ENCODE results near the gene HES5. TPM values are rescaled to one million over a fixed set of nuclear protein-coding genes. Genes with fewer than 3 reads are reported as not detected.

The HES5 gene
- total RNA-seq, 2 donors from 2014 or later: 2.7 to 6.2 TPM

DNA sequence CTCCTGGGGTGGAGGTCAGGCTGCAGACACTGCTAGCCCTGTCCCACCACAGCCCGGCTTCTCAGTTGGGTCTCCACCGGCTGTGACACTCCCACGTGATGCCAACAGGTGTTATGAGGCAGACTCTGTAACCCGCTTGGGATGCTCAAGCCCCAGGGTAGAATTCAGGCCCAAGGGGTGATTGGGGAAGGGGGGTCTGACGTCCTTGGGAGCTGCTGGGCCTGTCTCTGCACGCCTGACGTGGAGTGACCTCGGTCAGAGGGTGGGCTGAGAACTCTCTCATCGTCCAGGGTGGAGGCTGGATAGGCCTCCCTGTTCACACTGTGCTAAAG lies 7.7 kb upstream of the HES5 start:
- no peak for DNase-seq
- intact Hi-C loops (cut with DNase I, micrococcal nuclease): no loop called here
- ATAC-seq: no peak

DNA sequence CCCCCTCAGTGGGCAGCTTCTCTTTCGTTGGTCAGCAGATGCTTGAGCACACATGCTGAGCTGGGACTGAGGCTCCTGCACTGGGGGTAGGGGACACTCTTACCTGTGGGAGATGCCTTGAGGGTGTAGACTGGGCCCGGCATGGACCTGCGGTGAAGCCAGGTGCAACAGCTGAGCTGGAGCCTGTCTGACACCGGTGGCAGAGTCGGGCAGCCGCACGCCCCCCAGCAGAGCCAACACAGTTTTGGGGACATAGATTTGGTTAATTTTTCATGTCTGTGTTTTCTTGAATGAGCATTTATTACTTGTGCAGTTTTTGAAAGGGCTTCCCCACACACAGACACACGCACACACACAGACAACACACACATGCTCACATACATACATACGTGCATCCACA lies 5.9 kb upstream of the HES5 start:
- intact Hi-C loops (cut with DNase I, micrococcal nuclease): no loop called here
- no peak for ATAC-seq
- no peak for DNase-seq

DNA sequence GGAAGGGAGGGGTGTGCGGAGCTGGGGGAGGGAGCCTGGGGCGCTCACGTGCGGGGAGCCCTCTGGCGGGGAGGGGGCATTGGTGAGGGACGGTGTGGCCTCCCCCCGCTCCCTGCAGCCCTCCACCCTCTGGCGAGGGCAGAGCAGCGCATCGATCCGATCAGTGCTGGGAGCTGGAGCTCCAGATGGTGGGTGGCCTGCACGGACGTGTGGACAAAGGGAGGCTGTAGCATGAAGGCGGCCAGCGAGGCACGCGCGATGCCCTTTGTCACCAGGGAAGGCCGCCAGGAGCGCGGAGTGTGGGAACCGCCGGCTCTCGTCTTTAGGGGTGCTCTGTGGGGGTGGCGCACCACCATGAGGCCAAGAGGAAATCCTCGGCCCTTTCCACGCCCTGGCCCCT lies 5.4 kb upstream of the HES5 start:
- ATAC-seq: no peak
- intact Hi-C loops (cut with DNase I, micrococcal nuclease): no loop called here
- no peak for DNase-seq

DNA sequence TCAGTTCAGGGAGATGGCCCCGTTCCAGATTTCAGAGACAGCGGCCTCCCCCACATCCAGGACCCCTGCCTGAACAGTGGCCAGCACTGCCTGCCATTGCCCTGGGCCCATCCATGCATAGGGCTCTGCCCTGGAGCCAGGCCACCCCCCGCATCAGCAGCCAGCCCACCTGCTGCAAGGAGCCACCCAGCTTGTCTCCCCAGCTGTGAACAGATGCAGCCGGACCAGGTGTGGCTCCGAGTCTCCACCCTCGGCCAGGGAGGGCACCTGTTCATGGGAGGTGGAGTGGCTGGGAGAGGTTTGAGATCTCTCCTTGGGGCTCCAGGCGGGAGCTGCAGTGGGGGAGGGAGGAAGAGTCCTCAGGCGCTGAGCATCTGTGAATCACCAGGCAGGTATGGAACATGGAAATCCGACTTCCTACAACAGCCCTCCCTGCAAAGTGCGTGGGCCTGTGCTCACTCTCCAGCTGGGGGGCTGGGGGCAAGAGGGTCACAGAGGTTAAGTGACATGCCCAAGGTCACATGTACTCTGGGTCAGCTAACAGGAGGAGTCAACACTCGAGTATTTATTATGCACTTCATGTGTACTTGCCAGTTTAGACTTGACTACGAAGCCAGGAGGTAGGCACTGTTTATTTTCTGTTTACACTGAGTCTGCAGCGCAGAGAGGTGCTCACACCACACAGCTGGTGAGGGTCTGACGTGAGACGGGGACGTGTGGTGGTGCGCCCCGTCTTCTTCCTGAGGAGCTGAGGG lies 4.8 kb upstream of the HES5 start:
- DNase-seq (peak; percentile 73 to 77), ATAC-seq (peak; percentile 55)
- intact Hi-C loops (cut with DNase I, micrococcal nuclease): no loop called here

DNA sequence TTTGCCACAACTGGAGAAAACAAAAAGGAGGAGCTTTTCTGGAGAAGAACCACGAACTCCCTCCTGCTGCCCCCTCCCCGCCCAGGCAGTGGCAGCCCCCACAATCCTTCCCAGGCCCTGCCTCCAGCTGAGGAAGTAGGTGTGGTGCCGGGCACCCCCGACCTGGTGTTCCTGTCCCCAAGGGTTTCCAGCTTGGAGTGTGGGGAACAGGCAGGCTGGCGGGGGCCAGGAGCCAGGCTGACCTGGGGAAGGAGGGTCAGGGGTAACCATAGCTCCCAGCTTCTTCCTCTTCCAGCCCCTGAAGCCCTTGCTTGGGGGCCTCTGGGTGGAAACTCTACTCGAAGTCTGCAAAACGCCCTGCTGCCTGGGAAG lies 4.2 kb upstream of the HES5 start:
- no peak for DNase-seq
- ATAC-seq: no peak
- intact Hi-C loops (cut with DNase I, micrococcal nuclease): no loop called here

DNA sequence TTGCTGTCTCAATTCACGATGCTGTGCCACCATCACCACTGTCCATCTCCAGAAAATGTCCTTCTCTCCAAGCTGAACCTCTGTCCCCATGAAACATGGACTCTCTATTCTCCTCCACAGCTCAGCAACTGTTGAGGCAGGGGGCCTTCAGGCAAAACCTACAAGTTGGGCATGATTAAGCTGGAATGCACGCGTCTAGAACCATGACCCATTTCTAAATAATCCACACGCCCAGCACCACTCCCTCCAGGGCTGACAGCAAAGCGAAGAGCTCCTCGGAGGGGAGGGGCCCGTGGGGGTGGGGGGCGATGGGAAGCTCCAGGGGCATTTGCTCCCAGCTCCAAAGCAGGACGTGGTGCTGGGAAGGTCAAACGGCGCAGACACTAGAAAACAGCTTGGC lies 3.3 kb upstream of the HES5 start:
- no peak for DNase-seq
- intact Hi-C loops (cut with DNase I, micrococcal nuclease): no loop called here
- ATAC-seq: no peak

DNA sequence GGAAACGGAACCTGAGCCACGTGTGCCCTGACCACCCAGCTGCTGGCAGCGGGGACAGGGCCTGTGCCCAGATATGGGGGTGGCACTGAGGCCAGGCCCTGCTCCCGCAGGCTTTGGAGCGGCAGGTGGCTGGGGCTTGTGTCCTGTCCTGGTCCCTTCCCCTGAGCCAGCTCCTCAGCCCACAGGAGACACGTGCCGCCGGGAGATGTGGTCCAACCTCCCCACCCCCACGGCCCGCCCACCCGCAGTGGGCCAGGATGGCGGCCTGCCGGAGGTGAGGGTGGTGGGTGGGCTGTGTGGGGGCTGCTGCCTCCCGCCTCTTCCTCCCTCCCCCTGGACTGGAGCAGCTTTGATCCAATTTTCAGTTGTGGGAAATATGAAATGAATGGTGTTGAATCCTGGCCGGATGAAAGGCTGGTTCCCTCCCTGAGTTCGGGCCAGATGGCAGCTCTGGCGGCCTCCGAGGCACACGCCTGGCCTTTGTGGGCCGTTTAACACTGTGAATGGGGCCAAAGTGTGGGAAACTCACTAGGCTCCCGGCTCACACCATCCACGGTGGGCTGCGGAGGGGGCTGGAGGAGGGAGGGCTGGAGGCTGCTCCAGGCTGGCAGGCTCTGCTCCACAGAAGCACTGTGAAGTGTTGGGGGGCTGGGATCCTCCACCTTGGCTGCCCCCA lies 2.6 kb upstream of the HES5 start:
- intact Hi-C loops (cut with DNase I, micrococcal nuclease): no loop called here
- no peak for ATAC-seq
- DNase-seq: no peak

DNA sequence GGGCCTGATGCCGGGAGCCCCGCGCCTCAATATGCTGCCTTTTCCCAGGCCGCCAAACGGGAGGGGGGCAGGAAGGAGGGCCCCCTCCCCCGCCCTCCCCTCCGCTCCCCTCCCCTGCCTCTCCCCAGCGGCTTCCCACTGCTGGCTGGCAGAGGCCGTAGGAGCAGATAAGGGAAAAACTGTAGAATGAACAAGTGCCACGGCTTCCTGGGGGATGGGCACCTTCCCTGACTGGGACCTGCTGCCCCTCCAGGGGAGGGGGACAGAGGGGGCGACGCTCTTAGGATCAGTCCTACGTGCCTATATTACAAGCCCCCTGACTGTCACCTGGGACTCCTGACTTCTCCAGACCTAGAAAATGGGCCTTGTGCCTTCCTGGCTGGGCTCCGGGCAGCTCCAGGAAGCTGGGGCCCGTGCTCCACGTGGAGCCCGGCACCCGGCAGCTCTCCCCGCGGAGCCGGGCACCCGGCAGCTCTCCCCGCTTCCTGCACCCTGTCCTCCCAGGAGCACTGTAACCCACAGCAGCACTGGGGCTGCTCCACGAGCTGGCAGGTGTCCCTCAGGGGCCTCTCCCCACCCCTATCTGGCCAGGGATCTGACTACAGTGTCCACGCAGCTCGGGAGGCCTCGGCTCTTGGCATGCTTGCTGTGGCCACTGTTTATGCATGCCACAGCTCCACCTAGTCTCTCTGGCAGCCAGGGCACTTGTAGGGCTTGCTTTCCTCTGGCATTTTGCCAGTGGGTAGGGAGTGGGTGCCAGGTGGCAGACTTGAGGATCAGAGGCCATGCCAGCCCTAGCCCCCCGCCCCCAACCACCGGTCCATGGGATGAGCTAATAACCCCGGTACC lies 674 bp upstream of the HES5 start:
- ATAC-seq: peak; percentile 21
- intact Hi-C loops (cut with DNase I, micrococcal nuclease): no loop called here
- peak; percentile 59 to 65 for DNase-seq

DNA sequence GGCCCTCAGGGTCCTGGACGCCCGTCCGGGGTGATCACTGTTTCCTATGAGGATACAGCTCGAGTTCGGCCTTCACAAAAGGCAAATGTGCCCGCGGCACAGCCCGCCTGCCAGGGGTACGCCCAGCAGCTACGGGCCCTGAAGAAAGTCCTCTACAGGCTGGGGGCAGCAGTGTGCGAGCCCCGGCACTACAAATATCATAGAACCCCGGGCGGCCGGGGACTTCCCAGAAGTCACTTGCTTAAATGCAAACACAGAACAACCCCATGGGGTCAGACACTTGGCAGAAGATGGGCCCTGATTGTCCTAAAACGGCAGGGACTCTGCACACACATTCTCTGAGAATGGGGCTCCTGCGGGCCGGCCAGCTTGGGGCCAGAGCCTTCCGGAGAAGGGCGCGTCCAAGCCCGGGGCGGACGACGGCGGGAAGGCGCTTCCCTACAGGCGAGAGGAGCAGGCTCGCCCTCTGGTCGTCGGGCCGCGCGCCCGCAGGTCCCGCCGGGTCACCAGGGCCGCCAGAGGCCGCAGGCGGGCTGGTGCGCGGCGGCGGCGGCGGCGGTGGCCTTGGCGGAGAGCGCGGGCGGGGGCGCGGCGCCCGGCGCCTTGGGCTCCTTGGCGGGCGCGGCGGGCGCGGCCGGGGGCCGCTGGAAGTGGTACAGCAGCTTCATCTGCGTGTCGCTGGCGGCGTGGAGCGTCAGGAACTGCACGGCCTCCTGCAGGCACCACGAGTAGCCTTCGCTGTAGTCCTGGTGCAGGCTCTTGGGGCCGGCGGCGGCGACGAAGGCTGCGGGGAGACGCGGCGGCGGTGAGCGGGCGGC lies 888 bp downstream of the HES5 start:
- intact Hi-C loops (cut with DNase I, micrococcal nuclease): no loop called here
- ATAC-seq (peak; percentile 11), DNase-seq (peak in 1 of 2 donors; percentile 60)

DNA sequence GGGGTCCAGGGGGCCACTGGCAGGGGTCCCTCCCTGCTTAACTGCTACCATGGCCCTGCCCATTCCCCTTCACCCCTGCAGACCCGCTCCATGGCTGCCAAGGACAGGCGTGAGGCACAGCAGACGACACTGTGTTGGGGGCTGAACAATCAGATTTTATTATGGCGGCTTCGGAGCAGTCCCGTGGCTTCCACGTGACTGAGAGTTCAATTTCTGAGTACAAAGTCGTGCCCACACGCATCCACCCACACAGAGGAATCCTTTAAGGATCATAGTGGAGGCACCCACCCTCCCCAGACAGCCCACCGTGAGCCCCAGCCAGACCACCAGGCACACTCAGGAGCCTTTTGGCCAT lies 1.5 kb downstream of the HES5 start:
- intact Hi-C loops (cut with DNase I, micrococcal nuclease): no loop called here
- ATAC-seq: no peak
- DNase-seq: no peak

DNA sequence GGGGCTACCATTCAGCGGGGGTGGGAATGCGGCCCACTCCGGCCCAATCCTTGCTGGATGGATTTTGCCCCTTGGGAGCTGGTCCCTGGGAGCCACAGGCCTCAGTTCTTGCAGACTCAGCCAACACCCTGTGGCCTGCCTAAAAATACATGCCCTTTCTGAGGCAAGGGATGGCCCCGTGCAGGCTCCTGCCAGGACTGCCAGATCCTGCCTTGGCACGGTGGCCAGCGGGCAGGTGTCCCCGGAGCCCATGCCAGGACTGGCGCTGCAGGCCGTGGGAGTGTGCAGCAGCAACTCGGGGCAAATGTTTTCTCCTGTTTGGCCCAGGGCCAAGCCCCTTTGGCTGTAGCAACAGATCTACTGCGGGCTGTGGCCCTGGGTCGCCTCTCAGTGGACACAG lies 2.0 kb downstream of the HES5 start:
- DNase-seq (no peak), ATAC-seq (no peak)
- intact Hi-C loops (cut with DNase I, micrococcal nuclease): no loop called here

DNA sequence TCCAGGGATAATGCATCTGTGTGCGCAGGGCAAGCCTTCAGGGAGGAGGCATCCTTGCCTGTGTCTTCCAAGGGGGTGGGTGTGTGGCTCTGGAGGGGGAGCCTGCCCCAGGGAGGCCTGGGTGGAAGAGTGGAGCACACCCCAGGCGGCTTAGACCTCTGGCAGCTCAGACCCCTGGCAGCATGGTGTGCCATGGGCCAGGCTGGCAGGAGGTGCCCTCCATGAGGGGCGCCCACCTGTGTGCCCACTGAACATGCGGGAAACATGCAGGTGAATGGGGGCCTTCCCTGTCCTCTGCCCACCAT lies 2.6 kb downstream of the HES5 start:
- ATAC-seq: no peak
- DNase-seq: no peak
- intact Hi-C loops (cut with DNase I, micrococcal nuclease): no loop called here

DNA sequence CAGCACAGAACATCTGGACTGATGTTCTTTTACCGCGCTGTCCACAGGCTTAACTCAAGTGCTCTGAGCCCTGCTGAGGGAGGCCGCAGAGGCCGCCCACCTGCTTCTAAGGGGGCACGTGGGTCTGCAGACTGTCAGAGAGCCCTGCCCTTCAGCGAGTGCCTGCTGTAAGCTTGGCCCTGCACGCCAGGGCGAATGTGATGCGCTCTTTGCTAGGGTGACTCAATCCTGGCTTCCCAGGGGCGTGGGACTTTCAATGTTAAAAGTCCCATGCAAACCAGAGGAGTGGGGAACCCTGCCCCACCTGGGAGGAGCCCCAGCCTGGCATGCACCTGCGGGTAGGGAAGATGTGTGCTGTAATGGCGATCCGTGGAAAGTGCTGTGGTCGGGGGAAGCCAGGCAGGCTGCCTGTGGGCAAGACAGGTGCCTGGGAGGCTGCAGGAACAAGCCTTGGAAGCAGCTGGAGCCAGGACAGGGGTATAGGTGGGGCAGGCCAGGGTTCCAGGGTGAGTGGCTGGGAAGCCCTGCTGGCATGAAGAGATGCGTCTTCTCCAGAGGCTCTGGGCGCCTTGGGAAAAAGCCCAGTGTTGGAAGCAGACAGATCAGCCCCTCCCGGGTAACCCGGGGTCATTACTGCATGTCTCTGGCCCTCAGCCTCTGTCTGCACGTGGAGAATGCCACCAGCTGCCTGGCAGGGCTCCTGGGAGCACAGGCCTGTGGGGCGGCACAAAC lies 3.1 kb downstream of the HES5 start:
- ATAC-seq (no peak), DNase-seq (peak; percentile 51 to 58)
- intact Hi-C loops (cut with DNase I, micrococcal nuclease): no loop called here

DNA sequence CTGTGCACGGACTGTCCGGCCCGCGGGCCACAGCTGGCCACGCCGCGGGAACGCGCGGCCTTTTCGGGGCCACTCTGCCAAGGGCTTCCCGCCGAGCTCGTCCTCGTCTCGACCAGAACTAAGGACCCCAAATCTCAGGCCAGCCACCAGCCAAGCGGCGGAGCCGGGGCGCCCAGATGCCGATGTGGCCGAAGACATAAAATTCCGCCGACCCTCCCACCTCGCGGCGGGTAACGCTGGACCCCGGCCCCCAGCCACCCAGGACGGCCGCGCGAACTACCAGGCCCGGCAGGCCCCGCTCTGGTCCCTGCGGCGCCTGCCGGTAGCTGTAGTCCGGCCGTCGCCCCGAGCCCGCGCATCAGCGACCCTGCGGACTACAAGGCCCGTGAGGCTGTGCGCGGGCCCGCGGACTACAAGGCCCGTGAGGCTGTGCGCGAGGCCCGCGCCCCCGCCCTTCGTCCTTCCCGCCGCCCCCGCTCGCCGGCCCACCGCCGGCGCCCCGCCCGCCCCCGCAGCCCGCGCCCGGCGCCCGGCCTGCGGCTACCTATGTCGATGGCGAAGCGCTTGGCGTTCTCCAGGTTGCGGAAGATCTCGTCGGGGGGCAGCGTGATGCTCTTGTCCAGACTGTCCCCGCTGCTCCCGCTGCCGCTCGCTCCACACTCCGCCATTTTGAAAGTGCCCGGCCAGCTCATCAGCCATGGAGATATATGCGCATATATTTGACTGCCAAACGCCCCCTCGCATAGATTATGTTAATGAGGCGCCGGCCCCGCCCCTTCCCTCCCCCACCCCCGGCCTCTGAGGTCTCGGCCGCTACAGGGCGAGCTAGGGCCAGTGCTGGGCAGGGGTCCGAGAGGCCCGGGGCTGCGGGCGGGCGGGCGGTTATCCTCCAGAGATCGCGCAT lies 3.9 kb downstream of the HES5 start, which contains the start of gene PANK4:
PANK4 (minus strand) TSS at position 677 of the 904 bp plus-strand sequence; CDS start at position 668, 9 bp downstream.
- peak; percentile 93 to 94 for DNase-seq
- peak; percentile 81 for ATAC-seq
- intact Hi-C loops (cut with DNase I, micrococcal nuclease): no loop called here

DNA sequence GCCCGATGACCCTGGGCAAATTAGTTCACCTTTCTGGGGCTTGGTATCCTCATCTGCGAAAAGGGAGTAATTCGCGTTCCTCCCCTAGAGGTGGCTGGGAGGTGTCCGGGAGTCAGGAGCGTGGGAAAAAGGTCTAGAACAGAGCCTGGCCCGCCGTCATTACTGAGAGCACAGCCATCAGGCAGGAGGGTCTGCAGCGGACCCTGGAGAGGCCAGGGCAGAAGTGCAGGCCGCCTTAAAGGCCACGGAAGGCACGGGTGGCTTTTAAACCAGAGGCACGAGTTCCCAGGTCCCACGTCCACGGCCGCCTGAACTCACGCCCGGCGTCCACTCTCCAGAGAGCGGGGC lies 4.5 kb downstream of the HES5 start:
- no peak for DNase-seq

DNA sequence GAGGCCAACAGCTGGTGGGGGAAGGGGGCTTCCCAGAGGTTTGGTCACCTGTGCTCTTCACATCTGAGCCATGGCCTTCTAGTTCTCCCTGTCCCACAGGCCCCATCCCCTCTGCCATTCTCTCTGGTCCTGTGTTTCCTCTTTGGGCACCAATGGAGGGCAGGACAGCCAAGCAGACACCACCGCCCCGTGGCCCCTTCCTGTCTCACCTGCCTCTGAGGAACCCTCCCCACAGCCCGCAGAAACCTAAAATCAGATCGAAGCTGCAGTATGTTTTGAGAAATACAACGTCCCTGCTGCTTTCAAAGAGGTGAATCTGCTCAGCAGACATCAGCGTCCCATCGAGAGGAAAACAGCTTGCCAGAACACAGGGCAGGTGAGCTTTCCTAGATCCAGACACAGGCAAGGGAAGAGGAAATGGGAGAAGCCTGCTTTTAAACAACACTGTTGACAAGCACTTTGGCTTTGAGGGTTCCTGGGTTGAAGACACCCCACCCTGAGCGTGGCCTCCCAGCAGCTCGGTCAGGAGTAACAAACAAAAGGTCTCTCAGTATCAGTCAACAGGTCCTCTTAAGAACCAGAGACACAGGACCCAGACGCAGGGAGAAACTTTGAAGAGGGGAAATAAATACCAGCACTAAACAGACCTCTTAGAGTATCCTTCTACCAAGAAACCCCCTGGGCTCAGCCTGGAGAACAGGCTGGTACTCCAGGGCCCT lies 6.0 kb downstream of the HES5 start:
- DNase-seq (no peak), ATAC-seq (no peak)
- intact Hi-C loops (cut with DNase I, micrococcal nuclease): no loop called here

More for the DNA sequence above, 4.5 kb downstream of the HES5 start:
- no peak for ATAC-seq
- intact Hi-C loops (cut with DNase I, micrococcal nuclease): no loop called here

DNA sequence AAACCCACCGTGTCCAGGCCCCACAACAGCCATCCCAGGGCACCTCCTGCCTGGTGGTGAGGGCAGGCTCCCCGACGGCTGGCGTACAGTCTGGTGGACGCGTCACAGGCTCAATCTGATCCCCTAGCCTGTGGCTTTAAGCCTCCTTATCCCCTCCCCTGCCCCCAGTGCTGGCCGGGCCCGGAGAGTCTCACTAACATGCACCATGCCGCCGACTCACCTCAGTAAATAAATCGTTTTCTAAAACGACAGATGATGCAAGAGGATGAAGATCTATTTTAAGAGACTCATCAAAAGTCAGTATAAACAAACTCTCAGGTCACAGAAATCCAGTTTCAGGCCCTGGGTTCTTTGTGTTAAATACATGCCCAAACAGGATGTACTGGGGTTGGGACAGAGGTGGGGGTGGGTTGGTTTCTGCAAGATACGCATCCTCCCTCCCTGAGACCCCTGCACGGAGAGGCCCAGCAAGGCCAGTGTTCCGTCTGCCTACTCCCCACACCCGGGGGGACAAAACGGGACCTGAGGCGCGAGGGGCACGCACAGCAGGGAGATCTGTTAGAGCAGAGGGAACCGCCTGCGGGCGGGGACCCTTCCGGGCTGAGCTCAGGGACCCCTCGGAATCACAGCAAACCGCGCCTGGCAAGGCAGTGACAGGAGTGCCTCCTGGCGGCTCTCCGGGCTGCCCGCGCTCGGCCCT lies 6.7 kb downstream of the HES5 start:
- DNase-seq (no peak), ATAC-seq (no peak)
- intact Hi-C loops (cut with DNase I, micrococcal nuclease): no loop called here
